ENCODE results near the gene SLX4IP.

Gene SLX4IP

DNA sequence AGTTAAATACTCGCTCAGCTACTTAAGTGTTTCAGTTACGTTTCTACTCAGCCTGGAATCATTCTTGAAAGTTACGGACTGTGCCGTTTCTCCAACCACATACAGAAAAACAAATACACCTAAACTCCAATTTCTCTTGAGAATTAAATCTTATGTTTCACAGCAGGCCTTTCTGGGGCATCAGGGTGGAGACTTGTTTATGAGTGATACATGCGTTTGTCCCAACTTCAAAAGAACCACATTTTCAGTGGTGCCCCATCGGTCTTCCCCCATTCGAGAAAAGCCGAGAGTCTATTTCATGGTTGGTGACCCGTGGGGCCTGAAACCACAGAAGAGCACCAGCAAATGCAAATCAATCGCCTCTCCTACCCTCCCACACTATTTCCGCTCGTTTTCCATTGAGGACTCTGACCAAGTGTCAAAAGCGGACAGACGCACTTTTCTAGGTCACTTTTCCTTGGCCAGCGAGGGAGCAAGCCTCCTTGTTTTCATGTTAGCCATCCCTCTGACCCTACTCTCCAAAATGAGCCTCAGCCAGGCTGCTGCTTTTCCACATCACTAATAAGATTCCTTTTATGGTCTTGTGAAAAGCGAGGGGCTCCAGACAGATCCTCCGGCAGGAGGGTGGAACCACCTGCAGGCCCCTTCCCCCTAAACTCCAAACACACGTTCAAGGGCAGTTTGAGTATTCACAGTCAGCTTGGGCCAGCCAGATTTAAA lies 235.6 kb downstream of the SLX4IP start:
- DNase-seq = peak; percentile 57

DNA sequence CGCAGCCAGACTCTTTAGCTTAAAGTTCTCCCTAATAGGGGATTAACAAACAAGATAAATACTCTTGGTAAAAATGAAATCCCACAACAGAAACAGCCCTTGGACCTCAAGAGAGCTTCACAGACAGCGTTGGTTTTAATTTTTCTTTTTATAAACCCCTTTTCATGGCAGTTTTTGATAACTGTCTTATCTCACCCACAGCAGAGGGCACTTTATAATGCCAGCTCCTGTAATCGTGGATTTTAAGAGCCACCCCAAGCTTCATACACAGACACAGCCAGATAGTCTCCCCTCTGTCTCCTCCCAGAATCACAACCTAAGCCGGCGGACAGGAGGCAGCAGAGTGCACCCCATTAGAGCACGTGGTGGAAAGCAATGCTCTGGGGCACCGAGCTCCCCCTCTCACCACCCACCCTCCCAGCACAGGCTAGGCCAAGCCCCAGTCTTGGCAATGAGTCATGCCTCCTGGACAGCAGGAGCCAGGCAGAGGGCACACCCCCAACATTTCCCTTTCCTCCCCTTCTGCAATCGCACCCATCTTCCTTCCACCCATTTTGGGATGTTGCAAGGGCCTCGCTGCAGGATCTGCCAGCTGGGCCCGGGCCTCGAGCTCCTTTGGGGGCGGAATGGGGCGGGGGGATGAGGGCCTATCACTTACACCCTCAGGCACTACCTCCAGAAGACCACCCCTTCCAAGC lies 236.3 kb downstream of the SLX4IP start:
- DNase-seq = peak; percentile 66

DNA sequence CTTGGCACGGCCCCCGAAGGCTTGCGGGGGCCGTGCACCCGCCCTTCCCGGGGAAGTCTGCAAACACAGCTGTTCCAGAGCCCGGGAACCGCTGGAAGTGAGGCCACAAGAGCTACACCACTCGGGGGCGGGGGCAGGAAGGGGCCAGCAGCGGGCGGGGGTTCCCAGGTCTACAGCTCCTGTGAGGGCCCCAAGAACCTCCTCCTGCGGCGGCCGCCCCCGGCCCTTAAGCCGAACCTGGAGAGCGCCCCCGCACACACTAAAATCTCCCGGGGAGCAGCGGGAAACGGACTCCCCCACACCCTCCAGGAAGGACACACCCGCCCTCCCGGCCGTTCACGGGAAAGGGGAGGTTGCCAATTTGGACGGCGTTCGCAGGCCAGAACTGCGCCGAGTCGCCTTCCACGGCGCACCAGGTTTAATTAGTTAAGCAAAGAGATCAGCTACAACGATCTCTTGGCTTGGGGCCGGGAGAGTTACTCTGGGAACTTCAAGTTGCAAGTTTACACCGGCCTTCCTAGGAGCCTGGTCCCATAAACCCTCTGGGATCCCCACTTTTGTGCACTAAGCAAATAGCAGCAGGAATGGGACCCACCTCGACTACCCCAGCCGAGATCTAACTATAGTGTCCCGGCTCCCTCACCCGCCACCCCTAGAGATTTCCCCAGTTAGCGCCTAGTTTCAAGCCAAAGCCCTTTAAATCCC lies 237.0 kb downstream of the SLX4IP start:
- DNase-seq = no peak

DNA sequence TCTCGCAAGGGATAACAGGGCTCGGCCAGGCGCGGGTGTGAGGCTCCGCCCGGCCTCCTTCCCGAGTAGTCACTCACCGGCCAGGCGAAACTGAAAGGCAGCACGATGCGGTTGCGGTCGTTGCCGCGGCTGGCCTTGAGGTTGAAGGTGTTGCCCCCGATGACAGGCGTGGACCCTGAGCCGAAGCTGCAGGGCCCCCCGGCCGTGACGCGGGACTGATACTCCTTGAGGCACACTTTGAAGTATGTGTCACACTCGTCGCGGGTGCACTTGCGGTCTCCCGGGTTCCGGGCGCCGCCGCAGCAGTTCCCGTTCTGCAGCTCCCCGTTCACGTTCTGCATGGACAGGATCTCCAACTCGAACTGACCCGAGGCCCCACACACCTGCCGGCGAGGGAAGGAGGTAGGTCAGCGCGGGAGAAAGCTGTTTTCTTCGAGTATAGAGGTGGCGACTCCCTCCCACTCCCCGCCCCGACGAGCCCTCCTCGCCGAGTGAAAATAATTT lies 237.6 kb downstream of the SLX4IP start:
- DNase-seq = peak; percentile 82

DNA sequence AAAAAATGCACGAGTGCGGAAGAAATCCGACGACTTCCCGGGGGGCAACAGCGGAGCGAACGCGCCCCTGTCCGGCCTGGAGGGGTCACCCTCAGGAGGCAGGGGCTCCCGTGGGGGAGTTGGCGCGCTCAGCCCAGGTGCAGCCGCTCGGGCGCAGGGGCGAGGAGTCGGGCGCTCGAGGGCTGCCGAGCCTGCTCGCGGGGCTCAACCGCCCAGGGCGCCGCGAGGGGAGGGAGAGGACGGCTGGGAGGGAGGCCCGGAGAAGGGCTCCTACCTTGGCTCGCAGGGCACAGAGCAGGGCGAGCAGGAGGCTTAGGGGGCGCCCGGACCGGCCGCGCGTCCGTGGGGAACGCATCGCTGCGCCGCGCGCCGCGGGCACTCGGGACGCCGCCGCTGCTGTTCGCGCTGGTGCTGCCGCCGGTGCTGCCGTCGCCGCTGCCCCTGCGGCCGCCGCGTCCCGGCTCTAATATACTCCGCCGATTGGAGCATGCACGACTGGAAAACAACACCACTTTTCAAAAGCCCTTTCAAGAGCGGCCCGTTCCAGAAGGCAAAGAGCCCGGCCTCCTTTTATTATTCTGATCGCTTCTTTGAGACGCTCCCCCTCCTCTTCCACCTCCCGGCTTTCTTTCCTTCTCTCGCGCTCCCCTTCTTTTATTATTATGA lies 238.2 kb downstream of the SLX4IP start:
- no peak for DNase-seq

DNA sequence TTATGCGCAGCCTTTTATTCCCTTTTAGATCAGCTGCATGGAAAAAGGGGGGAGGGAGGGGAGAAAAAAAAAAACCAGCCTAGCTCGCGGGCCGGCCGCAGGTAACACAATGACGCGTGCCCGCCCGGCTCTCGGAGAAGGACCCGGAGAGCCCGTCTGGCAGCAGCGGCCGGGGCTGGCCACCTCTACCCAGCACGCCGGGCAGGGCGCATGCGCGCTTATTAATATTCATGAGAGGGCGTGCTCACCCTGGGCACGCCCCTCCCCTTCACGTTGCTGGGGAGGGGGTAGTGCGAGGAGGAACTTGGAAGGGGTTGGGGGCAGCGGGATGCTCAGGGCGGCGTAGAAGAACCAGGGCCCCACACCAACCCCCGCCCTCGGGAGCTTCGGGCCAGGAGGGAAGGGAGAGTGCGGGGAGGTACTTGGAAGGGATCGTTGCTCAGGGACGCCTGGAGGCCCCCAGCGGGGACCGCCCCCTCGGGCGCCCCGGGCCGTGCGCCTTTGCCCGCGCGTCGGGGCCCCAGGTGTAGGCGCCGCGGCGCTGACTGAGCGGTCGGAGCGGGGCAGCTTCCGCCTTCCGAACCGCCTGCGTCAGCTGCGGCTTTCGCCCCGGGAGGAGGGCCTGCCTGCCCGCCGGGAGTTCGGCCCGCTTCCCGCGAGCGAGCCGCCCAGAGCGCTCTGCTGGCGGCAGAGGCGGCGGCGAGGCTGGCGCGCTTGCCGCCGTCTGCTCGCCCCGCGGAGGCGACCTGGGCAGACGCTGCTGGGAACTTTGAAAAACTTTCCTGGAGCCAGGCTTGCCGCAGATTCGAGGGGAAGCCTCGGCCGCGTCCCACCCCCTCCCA lies 239.0 kb downstream of the SLX4IP start, which contains the start of gene JAG1:
TSS of gene JAG1 (minus strand) at position 158 of the 842 bp plus-strand sequence. CDS start 469 bp downstream, outside the sequence.
- DNase-seq = peak; percentile 97

DNA sequence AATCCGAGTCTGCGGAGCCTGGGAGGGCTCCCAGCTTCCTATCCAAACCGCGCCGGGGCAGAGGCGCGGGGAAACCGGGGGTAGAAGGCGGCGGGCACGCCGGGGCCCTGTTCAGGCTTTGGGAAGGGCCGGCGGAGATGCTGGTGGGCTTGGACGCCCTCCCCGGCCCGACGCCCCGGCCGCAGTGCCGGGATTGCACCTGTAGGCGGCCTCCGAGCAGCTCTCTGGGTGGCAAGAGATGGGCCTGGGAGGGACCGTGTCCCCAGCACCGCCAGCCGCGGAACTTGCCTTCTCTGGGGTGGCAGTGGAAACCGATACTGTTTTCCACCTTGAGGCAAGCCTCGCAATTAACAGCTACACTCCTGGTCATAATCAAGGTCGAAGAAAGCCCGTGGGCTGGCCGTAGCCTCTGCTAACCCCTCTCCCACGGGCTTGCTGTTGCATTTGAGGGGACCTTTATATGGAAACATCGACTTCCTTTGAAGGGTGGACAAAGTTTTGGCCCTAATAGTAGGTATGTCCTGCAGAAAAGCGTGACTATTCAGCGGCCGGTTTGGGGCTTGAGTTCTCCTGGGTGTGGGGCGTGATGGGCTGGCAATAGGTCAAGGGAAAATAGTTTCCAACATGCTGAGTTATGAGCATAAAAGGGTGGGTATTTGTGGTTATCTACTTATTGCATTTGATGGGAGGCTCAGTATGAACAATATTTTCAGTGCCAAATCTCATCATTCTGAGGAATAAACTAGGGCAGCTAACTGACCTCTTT lies 239.8 kb downstream of the SLX4IP start:
- DNase-seq = peak; percentile 91

DNA sequence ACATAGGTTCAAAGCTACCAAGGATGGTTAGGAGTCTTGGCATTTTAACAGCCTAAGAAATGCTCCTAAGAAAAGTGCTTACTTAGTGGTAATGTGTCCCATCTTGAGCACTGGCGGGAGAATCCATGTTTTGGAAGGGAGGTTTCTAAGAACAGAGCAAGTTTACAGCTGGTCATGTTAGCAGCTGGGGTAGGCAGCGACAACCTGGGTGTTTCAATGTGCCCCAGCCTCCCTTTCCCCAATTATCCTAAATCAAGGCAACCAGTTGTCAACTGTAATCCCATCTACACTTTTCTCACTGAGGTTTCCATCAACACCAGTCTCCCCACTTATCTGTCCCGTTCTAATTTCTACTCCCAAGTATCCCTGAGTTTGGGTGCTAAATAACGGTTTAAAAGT lies 240.3 kb downstream of the SLX4IP start:
- no peak for DNase-seq

DNA sequence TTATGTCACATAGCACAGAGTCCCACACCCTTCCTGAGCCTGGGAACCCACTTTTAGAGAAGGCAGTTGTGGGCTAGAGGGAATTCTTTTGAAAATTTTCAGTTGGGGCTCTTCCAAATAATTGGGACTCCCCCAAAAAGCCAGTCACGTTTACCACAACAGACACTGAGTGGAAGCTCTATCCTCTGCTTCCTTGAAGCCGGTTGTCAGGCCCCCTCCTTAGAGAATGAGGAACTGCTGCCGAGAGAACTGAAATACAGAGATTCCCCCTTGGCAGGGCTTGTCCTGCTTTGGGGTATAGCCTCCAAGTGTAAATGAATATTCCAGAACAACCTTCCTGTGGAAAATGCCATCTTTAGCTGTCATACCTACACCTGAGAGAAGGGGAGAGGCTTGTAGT lies 241.4 kb downstream of the SLX4IP start:
- no peak for DNase-seq

Data from retina (tissue), 1 donor.